Measurements from ENCODE around the gene CPNE1.

CPNE1 gene

DNA sequence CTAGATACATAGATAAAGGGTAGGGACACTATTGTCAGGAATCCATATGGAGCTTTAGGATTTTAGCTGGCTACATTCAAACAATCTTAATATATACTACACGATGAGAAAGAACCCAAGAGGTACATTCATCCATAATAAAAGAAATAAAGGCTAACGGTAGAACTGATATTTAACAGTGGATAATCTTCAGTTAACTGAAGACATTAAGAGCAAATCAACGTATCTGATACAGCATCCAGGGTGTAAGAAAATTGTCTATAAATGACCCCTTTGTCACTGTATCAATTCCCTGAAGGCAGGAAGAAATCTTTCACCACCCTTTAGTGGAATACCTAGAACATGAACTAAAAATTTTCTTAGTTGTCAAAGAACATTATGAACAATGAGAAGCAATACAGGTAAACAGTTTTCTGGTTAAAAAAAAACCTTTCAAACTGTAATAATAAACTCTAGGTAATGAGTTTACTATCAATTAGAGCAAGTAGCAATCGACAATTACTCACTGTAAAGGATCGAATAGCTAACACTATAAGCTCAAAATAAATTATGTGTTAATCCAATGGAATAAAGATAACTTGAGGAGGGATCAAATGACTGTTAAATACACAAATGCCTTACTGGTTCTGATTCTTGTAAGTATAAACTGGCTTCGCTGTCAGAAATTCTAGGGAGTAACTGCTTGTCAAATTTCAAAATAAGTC, 46.3 kb upstream of the CPNE1 start:
- no peak for DNase-seq (ENCODE audit: low read depth in 1 of 2, low spot score in 1 of 2)
- H3K4me3 ChIP-seq (replicated peaks; ENCODE audit: insufficient read depth, low read length) = no peak overlapping the region
- H3K27ac ChIP-seq (replicated peaks) = no peak overlapping the region
- H3K27me3 ChIP-seq (ENCODE audit: insufficient read depth, poor library complexity, severe bottlenecking) = no peaks in the 10 kb centered on the region
- TF ChIP-seq, protein P1, sequence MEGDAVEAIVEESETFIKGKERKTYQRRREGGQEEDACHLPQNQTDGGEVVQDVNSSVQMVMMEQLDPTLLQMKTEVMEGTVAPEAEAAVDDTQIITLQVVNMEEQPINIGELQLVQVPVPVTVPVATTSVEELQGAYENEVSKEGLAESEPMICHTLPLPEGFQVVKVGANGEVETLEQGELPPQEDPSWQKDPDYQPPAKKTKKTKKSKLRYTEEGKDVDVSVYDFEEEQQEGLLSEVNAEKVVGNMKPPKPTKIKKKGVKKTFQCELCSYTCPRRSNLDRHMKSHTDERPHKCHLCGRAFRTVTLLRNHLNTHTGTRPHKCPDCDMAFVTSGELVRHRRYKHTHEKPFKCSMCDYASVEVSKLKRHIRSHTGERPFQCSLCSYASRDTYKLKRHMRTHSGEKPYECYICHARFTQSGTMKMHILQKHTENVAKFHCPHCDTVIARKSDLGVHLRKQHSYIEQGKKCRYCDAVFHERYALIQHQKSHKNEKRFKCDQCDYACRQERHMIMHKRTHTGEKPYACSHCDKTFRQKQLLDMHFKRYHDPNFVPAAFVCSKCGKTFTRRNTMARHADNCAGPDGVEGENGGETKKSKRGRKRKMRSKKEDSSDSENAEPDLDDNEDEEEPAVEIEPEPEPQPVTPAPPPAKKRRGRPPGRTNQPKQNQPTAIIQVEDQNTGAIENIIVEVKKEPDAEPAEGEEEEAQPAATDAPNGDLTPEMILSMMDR (IDR thresholded peaks at IDR 0.05; ENCODE audit: insufficient read depth, low read length) = no peak
- TF ChIP-seq SPI1 (IDR thresholded peaks at IDR 0.05; ENCODE audit: borderline replicate concordance, low read depth) = no peak
- TF ChIP-seq, protein P2, sequence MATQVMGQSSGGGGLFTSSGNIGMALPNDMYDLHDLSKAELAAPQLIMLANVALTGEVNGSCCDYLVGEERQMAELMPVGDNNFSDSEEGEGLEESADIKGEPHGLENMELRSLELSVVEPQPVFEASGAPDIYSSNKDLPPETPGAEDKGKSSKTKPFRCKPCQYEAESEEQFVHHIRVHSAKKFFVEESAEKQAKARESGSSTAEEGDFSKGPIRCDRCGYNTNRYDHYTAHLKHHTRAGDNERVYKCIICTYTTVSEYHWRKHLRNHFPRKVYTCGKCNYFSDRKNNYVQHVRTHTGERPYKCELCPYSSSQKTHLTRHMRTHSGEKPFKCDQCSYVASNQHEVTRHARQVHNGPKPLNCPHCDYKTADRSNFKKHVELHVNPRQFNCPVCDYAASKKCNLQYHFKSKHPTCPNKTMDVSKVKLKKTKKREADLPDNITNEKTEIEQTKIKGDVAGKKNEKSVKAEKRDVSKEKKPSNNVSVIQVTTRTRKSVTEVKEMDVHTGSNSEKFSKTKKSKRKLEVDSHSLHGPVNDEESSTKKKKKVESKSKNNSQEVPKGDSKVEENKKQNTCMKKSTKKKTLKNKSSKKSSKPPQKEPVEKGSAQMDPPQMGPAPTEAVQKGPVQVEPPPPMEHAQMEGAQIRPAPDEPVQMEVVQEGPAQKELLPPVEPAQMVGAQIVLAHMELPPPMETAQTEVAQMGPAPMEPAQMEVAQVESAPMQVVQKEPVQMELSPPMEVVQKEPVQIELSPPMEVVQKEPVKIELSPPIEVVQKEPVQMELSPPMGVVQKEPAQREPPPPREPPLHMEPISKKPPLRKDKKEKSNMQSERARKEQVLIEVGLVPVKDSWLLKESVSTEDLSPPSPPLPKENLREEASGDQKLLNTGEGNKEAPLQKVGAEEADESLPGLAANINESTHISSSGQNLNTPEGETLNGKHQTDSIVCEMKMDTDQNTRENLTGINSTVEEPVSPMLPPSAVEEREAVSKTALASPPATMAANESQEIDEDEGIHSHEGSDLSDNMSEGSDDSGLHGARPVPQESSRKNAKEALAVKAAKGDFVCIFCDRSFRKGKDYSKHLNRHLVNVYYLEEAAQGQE (IDR thresholded peaks at IDR 0.05; ENCODE audit: insufficient replicate concordance, low read depth) = no peak
- TF ChIP-seq GABPA (IDR thresholded peaks at IDR 0.05; ENCODE audit: low read depth) = no peak
- no peak for TF ChIP-seq POLR2AphosphoS5 (IDR thresholded peaks at IDR 0.05; ENCODE audit: low read depth)

DNA sequence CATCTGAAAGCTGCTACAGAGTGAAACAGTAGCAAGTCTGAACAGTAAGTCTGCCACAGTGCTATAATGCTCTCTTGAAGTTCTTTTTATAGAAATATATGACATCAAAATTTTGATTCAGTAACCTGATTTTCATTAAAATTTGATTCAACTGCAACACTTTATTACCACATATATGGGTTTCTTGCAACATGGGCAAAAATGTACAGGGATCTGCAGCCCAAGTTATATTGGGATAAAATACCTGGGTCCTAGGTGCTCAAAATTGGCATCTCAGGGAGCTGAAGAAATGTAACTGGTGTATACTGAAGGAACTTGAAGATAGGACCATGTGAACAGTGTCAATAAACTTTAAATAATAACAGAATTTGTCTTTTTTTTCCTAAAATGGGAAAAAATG, 45.3 kb upstream of the CPNE1 start:
- no peak overlapping the region for H3K27ac ChIP-seq (replicated peaks)

DNA sequence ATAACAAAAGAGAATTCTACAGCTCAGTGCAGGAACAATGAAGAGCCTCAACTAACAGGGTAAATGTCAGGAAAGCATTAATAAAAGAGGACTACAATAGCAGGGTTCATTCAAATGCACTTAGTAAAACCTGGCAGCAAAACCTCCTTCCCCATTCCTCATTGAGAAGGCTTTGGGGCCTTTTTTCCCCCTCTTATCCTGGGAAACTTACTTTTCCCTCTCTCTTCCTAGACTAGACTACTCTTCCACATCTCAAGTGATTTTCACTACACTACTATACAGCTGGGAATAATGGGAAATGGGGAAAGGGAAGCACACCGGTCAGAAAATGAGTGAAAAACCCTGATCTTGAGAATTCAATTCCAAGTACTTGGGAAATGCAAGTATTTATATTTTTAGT, 44.6 kb upstream of the CPNE1 start:
- H3K27ac ChIP-seq (replicated peaks) = no peak overlapping the region
- H3K4me3 ChIP-seq (replicated peaks; ENCODE audit: insufficient read depth, low read length) = no peak overlapping the region
- no peaks in the 10 kb centered on the region for H3K27me3 ChIP-seq (ENCODE audit: insufficient read depth, poor library complexity, severe bottlenecking)
- DNase-seq (ENCODE audit: low read depth in 1 of 2, low spot score in 1 of 2) = no peak
- TF ChIP-seq, protein P2 (IDR thresholded peaks at IDR 0.05; ENCODE audit: insufficient replicate concordance, low read depth) = no peak
- no peak for TF ChIP-seq SPI1 (IDR thresholded peaks at IDR 0.05; ENCODE audit: borderline replicate concordance, low read depth)
- TF ChIP-seq POLR2AphosphoS5 (IDR thresholded peaks at IDR 0.05; ENCODE audit: low read depth) = no peak
- TF ChIP-seq GABPA (IDR thresholded peaks at IDR 0.05; ENCODE audit: low read depth) = no peak
- TF ChIP-seq, protein P1 (IDR thresholded peaks at IDR 0.05; ENCODE audit: insufficient read depth, low read length) = no peak

More for the DNA sequence above, 45.3 kb upstream of the CPNE1 start:
- no peak for DNase-seq (ENCODE audit: low read depth in 1 of 2, low spot score in 1 of 2)
- no peak overlapping the region for H3K4me3 ChIP-seq (replicated peaks; ENCODE audit: insufficient read depth, low read length)
- TF ChIP-seq, protein P2 (IDR thresholded peaks at IDR 0.05; ENCODE audit: insufficient replicate concordance, low read depth) = no peak
- TF ChIP-seq POLR2AphosphoS5 (IDR thresholded peaks at IDR 0.05; ENCODE audit: low read depth) (no peak), GABPA (IDR thresholded peaks at IDR 0.05; ENCODE audit: low read depth) (no peak), SPI1 (IDR thresholded peaks at IDR 0.05; ENCODE audit: borderline replicate concordance, low read depth) (no peak)
- TF ChIP-seq, protein P1 (IDR thresholded peaks at IDR 0.05; ENCODE audit: insufficient read depth, low read length) = no peak
- no peaks in the 10 kb centered on the region for H3K27me3 ChIP-seq (ENCODE audit: insufficient read depth, poor library complexity, severe bottlenecking)

All from HL-60 (cell line).